HCT116 (cell line): ENCODE measurements around the gene PRICKLE1. TPM values are rescaled to one million over a fixed set of nuclear protein-coding genes. Genes with fewer than 3 reads are reported as not detected.

Experiments used
- ATAC-seq: fragments of 200-7000 bp; cut with Tn5 transposase; 2 replicates; pipeline ENCODE4 v1.9.1; 2020; ENCODE audit warnings: mild to moderate bottlenecking, moderate library complexity
- BruUV-seq: library from RNA; stranded (reverse); fragments of 400-500 nt; replicated peaks from 2 replicates; lab custom pipeline; 2021; lab: Mats Ljungman, UMichigan
- CTCF ChIA-PET: fragments of 300-600 bp; sonication (Branson Sonifier 250); formaldehyde crosslinking; loops from one replicate; lab custom pipeline; 2021; ENCODE audit warnings: antibody characterized with exemption; lab: Charles Lee
- POLR2A ChIA-PET: fragments of 300-600, 350-600 bp; sonication (Branson Sonifier 250); formaldehyde crosslinking; loops from one replicate; lab custom pipeline; 2021; ENCODE audit warnings: antibody characterized with exemption; lab: Charles Lee
- RAD21 ChIA-PET, 2 experiments: fragments of 300-600 bp; sonication (Branson Sonifier 250); formaldehyde crosslinking; loops; one replicate each; lab custom pipeline; 2023; ENCODE audit warnings: low total read pairs in 2 of 2; ENCODE audit not compliant: uncharacterized antibody in 2 of 2, unreplicated experiment in 2 of 2, low non-redundant PET in 1 of 2; lab: Charles Lee
- DNase-seq: peaks from one replicate; pipeline ENCODE4 v3.0.0-alpha.2; 2010; ENCODE audit warnings: low read depth, low spot score
- H2AFZ ChIP-seq: fragments of 200-600 bp; shearing (Covaris generic), sonication (generic); 2 replicates; pipeline ENCODE4 v1.6.1; 2017; ENCODE audit warnings: low read depth, mixed run types, mixed read lengths, antibody characterized with exemption, low read length; ENCODE audit not compliant: poor library complexity, severe bottlenecking
- H3K27ac ChIP-seq: 2 replicates; pipeline ENCODE4 v1.5.1; 2012; ENCODE audit warnings: low read depth, low read length
- H3K27me3 ChIP-seq: fragments of 200-600 bp; sonication (generic); 2 replicates; pipeline ENCODE4 v1.6.1; 2016; ENCODE audit warnings: mixed run types, low read length, mixed read lengths; ENCODE audit not compliant: insufficient read depth
- H3K36me3 ChIP-seq, 2 experiments: fragments of 200-500 bp in 1 of 2; fragments of 200-600 bp in 1 of 2; sonication (Bioruptor generic) in 1 of 2; sonication (generic) in 1 of 2; 2 replicates each; pipeline versions ENCODE4 v1.5.1 to v1.6.1; 2014 to 2016; ENCODE audit warnings: low read length in 2 of 2, inconsistent platforms in 1 of 2, mixed read lengths in 1 of 2, mixed run types in 1 of 2; ENCODE audit not compliant: insufficient read depth in 2 of 2, control insufficient read depth in 1 of 2
- H3K4me1 ChIP-seq, 2 experiments: fragments of 200-600 bp in 1 of 2; sonication (generic) in 1 of 2; 2 replicates each; pipeline versions ENCODE4 v1.5.1 to v1.6.1; 2012 to 2017; ENCODE audit warnings: low read length in 2 of 2, inconsistent platforms in 1 of 2, mild to moderate bottlenecking in 1 of 2, mixed read lengths in 1 of 2, mixed run types in 1 of 2, moderate library complexity in 1 of 2; ENCODE audit not compliant: insufficient read depth in 2 of 2, control insufficient read depth in 1 of 2
- H3K4me2 ChIP-seq: fragments of 200-600 bp; sonication (generic); 2 replicates; pipeline ENCODE4 v1.6.1; 2017; ENCODE audit warnings: mixed run types, low read length, mixed read lengths
- H3K4me3 ChIP-seq, 2 experiments: fragments of 200-600 bp in 1 of 2; sonication (generic) in 1 of 2; replicated peaks in 1 of 2; 2 replicates each; pipeline ENCODE4 v1.5.1; 2011 to 2016; ENCODE audit warnings: low read length in 2 of 2, control low read depth in 1 of 2, low read depth in 1 of 2, mild to moderate bottlenecking in 1 of 2, mixed read lengths in 1 of 2, mixed run types in 1 of 2
- H3K79me2 ChIP-seq: fragments of 200-600 bp; sonication (generic); 2 replicates; pipeline ENCODE4 v1.6.1; 2017; ENCODE audit warnings: mild to moderate bottlenecking, mixed run types, low read length, moderate library complexity, mixed read lengths; ENCODE audit not compliant: insufficient read depth
- H3K9ac ChIP-seq: fragments of 200-600 bp; sonication (generic); 2 replicates; pipeline ENCODE4 v1.6.1; 2016; ENCODE audit warnings: low read length, mixed read lengths
- H3K9me2 ChIP-seq: fragments of 200-600 bp; sonication (generic), shearing (Covaris generic); 2 replicates; pipeline ENCODE4 v1.6.1; 2017; ENCODE audit warnings: mixed run types, mild to moderate bottlenecking, moderate library complexity; ENCODE audit not compliant: insufficient read depth
- H3K9me3 ChIP-seq, 2 experiments: fragments of 200-500 bp in 1 of 2; fragments of 200-600 bp in 1 of 2; sonication (Bioruptor generic) in 1 of 2; sonication (generic) in 1 of 2; 2 replicates each; pipeline ENCODE4 v1.6.1; 2014 to 2017; ENCODE audit warnings: low read length in 2 of 2, mixed read lengths in 2 of 2, inconsistent platforms in 1 of 2, low read depth in 1 of 2, mild to moderate bottlenecking in 1 of 2, mixed run types in 1 of 2, moderate library complexity in 1 of 2; ENCODE audit not compliant: control insufficient read depth in 1 of 2, insufficient read depth in 1 of 2
- H4K20me1 ChIP-seq: fragments of 200-600 bp; sonication (generic), shearing (Covaris generic); 2 replicates; pipeline ENCODE4 v1.6.1; 2017; ENCODE audit warnings: mixed run types, mild to moderate bottlenecking, moderate library complexity; ENCODE audit not compliant: insufficient read depth
- CBX3 ChIP-seq: IDR thresholded peaks from 2 replicates; pipeline ENCODE4 v1.6.1; 2012; ENCODE audit warnings: low read depth
- CEBPB ChIP-seq: IDR thresholded peaks from 2 replicates; pipeline ENCODE4 v1.6.1; 2012; ENCODE audit warnings: low read depth
- EGR1 ChIP-seq: IDR thresholded peaks from 2 replicates; pipeline ENCODE4 v1.6.1; 2012; ENCODE audit warnings: low read depth
- EZH2 ChIP-seq: fragments of 200-600 bp; sonication (generic); IDR thresholded peaks from 2 replicates; pipeline ENCODE4 v1.6.1; 2017; ENCODE audit warnings: antibody characterized with exemption, mixed run types
- FOSL1 ChIP-seq: IDR thresholded peaks from 2 replicates; pipeline ENCODE4 v1.6.1; 2012; ENCODE audit warnings: low read depth
- POLR2A ChIP-seq: IDR thresholded peaks from 2 replicates; pipeline ENCODE4 v1.7.0; 2011; ENCODE audit warnings: borderline replicate concordance; ENCODE audit not compliant: insufficient read depth, insufficient read length; ENCODE audit errors: extremely low read depth
- POLR2AphosphoS5 ChIP-seq: IDR thresholded peaks from 2 replicates; pipeline ENCODE4 v1.6.1; 2011; ENCODE audit warnings: mild to moderate bottlenecking, low read depth, low read length, moderate library complexity
- RAD21 ChIP-seq: IDR thresholded peaks from 2 replicates; pipeline ENCODE4 v1.6.1; 2012; ENCODE audit warnings: low read depth, mild to moderate bottlenecking
- SIN3A ChIP-seq: IDR thresholded peaks from 2 replicates; pipeline ENCODE4 v1.6.1; 2012; ENCODE audit warnings: low read depth
- SP1 ChIP-seq: IDR thresholded peaks from 2 replicates; pipeline ENCODE4 v1.6.1; 2012; ENCODE audit warnings: low read depth
- SRF ChIP-seq: IDR thresholded peaks from 2 replicates; pipeline ENCODE4 v1.6.1; 2012; ENCODE audit warnings: low read depth
- TCF7L2 ChIP-seq: IDR thresholded peaks from 2 replicates; pipeline ENCODE4 v1.7.0; 2011; ENCODE audit warnings: borderline replicate concordance, inconsistent platforms; ENCODE audit not compliant: insufficient read depth, insufficient read length; ENCODE audit errors: extremely low read depth
- YY1 ChIP-seq: IDR thresholded peaks from 2 replicates; pipeline ENCODE4 v1.6.1; 2011; ENCODE audit warnings: low read length, low read depth, moderate library complexity, mild to moderate bottlenecking; ENCODE audit not compliant: insufficient replicate concordance; ENCODE audit errors: extremely low read depth
- ZNF274 ChIP-seq: fragments of 200-500 bp; sonication (Bioruptor generic); IDR thresholded peaks from 2 replicates; pipeline ENCODE4 v1.6.1; 2014; ENCODE audit warnings: mild to moderate bottlenecking, low read depth, low read length, inconsistent platforms
- intact Hi-C: fragments of 100-400 bp; cut with micrococcal nuclease; formaldehyde crosslinking; loops from 2 replicates; pipeline ENCODE4 v1.10.0; 2022
- total RNA-seq: library from RNA; stranded (reverse); gene quantifications from one replicate; pipeline ENCODE4 v1.2.1, GENCODE V29; 2021; ENCODE audit not compliant: unreplicated experiment
- TF ChIP-seq, protein P1 (sequence below): IDR thresholded peaks from 2 replicates; pipeline ENCODE4 v1.6.1; 2011; ENCODE audit warnings: mild to moderate bottlenecking, low read length, moderate library complexity; ENCODE audit not compliant: insufficient replicate concordance; ENCODE audit errors: extremely low read depth
- TF ChIP-seq, protein P2 (sequence below), 3 experiments: fragments of 200-600 bp in 1 of 3; sonication (generic) in 1 of 3; IDR thresholded peaks in 2 of 3; conservative IDR thresholded peaks in 1 of 3; 2 replicates each; pipeline ENCODE4 v1.5.1; 2012 to 2017; ENCODE audit warnings: low read depth in 2 of 3, low read length in 2 of 3, antibody characterized with exemption in 1 of 3, borderline replicate concordance in 1 of 3, control low read depth in 1 of 3, mild to moderate bottlenecking in 1 of 3, mixed read lengths in 1 of 3, mixed run types in 1 of 3, moderate library complexity in 1 of 3; ENCODE audit not compliant: insufficient read depth in 1 of 3
- TF ChIP-seq, protein P3 (sequence below): IDR thresholded peaks from 2 replicates; pipeline ENCODE4 v1.6.1; 2012; ENCODE audit warnings: low read depth

The PRICKLE1 gene
- total RNA-seq, 1 experiment from 2014 or later, result 1.3 TPM

DNA sequence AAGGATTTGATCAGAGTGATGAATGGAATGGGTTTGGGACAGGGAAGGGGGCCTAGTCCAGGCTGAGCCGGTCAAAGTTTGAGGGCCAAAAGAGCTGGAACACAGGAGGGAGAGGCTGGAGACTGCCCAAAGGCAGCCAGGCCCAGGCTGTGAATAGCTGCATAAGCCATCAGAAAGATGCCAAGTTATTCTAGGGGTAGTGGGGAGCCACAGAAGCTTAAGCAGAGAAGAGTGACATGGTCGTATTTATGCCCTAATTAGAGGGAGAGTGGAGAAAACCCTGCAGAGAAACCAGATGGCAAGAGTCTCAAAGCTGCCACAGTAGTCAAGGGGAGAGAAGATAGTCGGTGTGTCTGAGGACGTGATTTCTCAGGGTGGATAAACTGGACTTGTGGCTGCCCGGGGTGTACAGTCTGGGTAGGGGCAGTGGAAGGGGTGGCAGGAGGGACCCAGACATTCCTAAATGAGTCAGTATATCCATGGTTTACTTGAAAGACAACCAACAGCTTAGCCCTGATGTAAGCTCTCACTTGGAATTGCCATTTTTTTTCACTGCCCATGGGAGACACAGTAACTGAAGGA lies 99.2 kb downstream of the PRICKLE1 start:
- POLR2A ChIA-PET, result no interaction called here
- ATAC-seq, result no peak
- H3K9ac ChIP-seq, result no peak overlapping the region
- intact Hi-C loops, result no loop called here
- H3K9me3 ChIP-seq, result no peaks in the 10 kb centered on the region
- H3K4me2 ChIP-seq, result no peak overlapping the region
- H3K4me1 ChIP-seq, result no peaks in the 10 kb centered on the region
- no peaks in the 10 kb centered on the region for H3K9me2 ChIP-seq
- no TSS peak for BruUV-seq
- CTCF ChIA-PET, result interaction anchor here (1.1 kb wide), 1 partner anchor 792 kb away, joined by 3 read pairs; no protein-coding TSS in a partner anchor
- no peak for DNase-seq
- H4K20me1 ChIP-seq, result no peaks in the 10 kb centered on the region
- no peak overlapping the region for H2AFZ ChIP-seq
- TF ChIP-seq EZH2, result no peak
- no peak for TF ChIP-seq SIN3A
- no peak for TF ChIP-seq SRF
- no peak for TF ChIP-seq EGR1
- TF ChIP-seq ZNF274, result no peak
- no peak for TF ChIP-seq POLR2AphosphoS5
- TF ChIP-seq, protein P1, sequence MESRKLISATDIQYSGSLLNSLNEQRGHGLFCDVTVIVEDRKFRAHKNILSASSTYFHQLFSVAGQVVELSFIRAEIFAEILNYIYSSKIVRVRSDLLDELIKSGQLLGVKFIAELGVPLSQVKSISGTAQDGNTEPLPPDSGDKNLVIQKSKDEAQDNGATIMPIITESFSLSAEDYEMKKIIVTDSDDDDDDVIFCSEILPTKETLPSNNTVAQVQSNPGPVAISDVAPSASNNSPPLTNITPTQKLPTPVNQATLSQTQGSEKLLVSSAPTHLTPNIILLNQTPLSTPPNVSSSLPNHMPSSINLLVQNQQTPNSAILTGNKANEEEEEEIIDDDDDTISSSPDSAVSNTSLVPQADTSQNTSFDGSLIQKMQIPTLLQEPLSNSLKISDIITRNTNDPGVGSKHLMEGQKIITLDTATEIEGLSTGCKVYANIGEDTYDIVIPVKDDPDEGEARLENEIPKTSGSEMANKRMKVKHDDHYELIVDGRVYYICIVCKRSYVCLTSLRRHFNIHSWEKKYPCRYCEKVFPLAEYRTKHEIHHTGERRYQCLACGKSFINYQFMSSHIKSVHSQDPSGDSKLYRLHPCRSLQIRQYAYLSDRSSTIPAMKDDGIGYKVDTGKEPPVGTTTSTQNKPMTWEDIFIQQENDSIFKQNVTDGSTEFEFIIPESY, result no peak
- TF ChIP-seq RAD21, result no peak
- no peak for TF ChIP-seq TCF7L2
- no peak for TF ChIP-seq FOSL1
- TF ChIP-seq CBX3, result no peak
- TF ChIP-seq CEBPB, result no peak
- no peak for TF ChIP-seq POLR2A
- TF ChIP-seq SP1, result no peak
- TF ChIP-seq, protein P2, sequence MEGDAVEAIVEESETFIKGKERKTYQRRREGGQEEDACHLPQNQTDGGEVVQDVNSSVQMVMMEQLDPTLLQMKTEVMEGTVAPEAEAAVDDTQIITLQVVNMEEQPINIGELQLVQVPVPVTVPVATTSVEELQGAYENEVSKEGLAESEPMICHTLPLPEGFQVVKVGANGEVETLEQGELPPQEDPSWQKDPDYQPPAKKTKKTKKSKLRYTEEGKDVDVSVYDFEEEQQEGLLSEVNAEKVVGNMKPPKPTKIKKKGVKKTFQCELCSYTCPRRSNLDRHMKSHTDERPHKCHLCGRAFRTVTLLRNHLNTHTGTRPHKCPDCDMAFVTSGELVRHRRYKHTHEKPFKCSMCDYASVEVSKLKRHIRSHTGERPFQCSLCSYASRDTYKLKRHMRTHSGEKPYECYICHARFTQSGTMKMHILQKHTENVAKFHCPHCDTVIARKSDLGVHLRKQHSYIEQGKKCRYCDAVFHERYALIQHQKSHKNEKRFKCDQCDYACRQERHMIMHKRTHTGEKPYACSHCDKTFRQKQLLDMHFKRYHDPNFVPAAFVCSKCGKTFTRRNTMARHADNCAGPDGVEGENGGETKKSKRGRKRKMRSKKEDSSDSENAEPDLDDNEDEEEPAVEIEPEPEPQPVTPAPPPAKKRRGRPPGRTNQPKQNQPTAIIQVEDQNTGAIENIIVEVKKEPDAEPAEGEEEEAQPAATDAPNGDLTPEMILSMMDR (IDR thresholded peaks at IDR 0.05 in 2 of 3, conservative IDR thresholded peaks at IDR 0.05 in 1 of 3; ENCODE audit: borderline replicate concordance in 1 of 3, insufficient read depth in 1 of 3, low read depth in 2 of 3, low read length in 2 of 3), result no peak
- no peak for TF ChIP-seq YY1
- TF ChIP-seq, protein P3, sequence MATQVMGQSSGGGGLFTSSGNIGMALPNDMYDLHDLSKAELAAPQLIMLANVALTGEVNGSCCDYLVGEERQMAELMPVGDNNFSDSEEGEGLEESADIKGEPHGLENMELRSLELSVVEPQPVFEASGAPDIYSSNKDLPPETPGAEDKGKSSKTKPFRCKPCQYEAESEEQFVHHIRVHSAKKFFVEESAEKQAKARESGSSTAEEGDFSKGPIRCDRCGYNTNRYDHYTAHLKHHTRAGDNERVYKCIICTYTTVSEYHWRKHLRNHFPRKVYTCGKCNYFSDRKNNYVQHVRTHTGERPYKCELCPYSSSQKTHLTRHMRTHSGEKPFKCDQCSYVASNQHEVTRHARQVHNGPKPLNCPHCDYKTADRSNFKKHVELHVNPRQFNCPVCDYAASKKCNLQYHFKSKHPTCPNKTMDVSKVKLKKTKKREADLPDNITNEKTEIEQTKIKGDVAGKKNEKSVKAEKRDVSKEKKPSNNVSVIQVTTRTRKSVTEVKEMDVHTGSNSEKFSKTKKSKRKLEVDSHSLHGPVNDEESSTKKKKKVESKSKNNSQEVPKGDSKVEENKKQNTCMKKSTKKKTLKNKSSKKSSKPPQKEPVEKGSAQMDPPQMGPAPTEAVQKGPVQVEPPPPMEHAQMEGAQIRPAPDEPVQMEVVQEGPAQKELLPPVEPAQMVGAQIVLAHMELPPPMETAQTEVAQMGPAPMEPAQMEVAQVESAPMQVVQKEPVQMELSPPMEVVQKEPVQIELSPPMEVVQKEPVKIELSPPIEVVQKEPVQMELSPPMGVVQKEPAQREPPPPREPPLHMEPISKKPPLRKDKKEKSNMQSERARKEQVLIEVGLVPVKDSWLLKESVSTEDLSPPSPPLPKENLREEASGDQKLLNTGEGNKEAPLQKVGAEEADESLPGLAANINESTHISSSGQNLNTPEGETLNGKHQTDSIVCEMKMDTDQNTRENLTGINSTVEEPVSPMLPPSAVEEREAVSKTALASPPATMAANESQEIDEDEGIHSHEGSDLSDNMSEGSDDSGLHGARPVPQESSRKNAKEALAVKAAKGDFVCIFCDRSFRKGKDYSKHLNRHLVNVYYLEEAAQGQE, result no peak
- TF ChIP-seq, all 23 proteins: peak for 0
- RAD21 ChIA-PET, result no interaction called here
- H3K4me3 ChIP-seq, result no peak overlapping the region
- no peaks in the 10 kb centered on the region for H3K79me2 ChIP-seq
- H3K36me3 ChIP-seq, result no peaks in the 10 kb centered on the region
- no peak overlapping the region for H3K27ac ChIP-seq
- no peaks in the 10 kb centered on the region for H3K27me3 ChIP-seq
